ENCODE measurements around the gene MAPK11.

MAPK11 gene

GRCh38 chr22:50269970-50270665 lies at the start of gene MAPK11:
Gene MAPK11, minus strand, starts transcription at chr22:50270380. Its CDS starts 88 bp downstream, at chr22:50270292.
- peak; percentile 54 for DNase-seq

- DNase-seq = no peak
Measured at GRCh38 chr22:50319503-50319951, 49.3 kb upstream of the MAPK11 start.

- DNase-seq = no peak
Measured at GRCh38 chr22:50318698-50319411, 48.7 kb upstream of the MAPK11 start.

- DNase-seq = no peak
Measured at GRCh38 chr22:50318356-50318697, 48.1 kb upstream of the MAPK11 start.

- DNase-seq = no peak
Measured at GRCh38 chr22:50317674-50318073, 47.5 kb upstream of the MAPK11 start.

- no peak for DNase-seq
Measured at GRCh38 chr22:50317178-50317577, 47.0 kb upstream of the MAPK11 start.

- DNase-seq = no peak
Measured at GRCh38 chr22:50316114-50317065, 46.2 kb upstream of the MAPK11 start.

GRCh38 chr22:50315289-50316113 lies 45.3 kb upstream of the MAPK11 start:
- no peak for DNase-seq

GRCh38 chr22:50314455-50315288 lies 44.5 kb upstream of the MAPK11 start:
- DNase-seq = peak; percentile 73

GRCh38 chr22:50314081-50314454 lies 43.9 kb upstream of the MAPK11 start:
- no peak for DNase-seq

- no peak for DNase-seq
Measured at GRCh38 chr22:50313600-50313999, 43.4 kb upstream of the MAPK11 start.

GRCh38 chr22:50313021-50313420 lies 42.8 kb upstream of the MAPK11 start:
- DNase-seq = no peak

GRCh38 chr22:50312371-50312770 lies 42.2 kb upstream of the MAPK11 start:
- DNase-seq = no peak

- DNase-seq = no peak
Measured at GRCh38 chr22:50311606-50312351, 41.6 kb upstream of the MAPK11 start.

GRCh38 chr22:50310949-50311444 lies 40.8 kb upstream of the MAPK11 start:
- DNase-seq = no peak

GRCh38 chr22:50310031-50310722 lies 40.0 kb upstream of the MAPK11 start:
- DNase-seq = no peak

- DNase-seq = no peak
Measured at GRCh38 chr22:50309601-50309991, 39.4 kb upstream of the MAPK11 start.

- DNase-seq = no peak
Measured at GRCh38 chr22:50308986-50309600, 38.9 kb upstream of the MAPK11 start.

GRCh38 chr22:50308597-50308935 lies 38.4 kb upstream of the MAPK11 start:
- DNase-seq = no peak

Measured in stimulated activated CD4-positive, alpha-beta T cell treated with anti-CD3 and anti-CD28 coated beads, Interleukin-1b, Interleukin-23, amount 100 ng/mL, for 48 hours (primary cell).